ENCODE data around the gene FBL.
"Not testable (repeated sequence)": the region's sequence is repeated elsewhere in the genome, so short reads cannot be mapped to it uniquely, and the experiment has no call there.

DNA sequence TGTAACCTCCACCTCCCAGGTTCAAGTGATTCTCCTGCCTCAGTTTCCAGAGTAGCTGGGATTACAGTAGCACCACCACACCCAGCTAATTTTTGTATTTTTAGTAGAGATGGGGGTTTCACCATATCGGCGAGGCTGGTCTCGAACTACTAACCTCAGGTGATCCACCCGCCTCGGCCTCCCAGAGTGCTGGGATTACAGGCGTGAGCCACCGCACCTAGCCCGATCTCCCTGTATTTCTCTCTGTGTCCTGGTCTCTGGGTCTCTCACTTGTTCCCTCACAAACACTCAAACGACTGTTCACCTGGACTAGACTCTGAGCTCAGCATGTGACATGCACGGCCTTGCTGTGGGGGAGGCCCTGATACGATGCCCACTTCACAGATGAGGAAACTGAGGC, 32.7 kb upstream of the FBL start:
- TF ChIP-seq, protein P1, sequence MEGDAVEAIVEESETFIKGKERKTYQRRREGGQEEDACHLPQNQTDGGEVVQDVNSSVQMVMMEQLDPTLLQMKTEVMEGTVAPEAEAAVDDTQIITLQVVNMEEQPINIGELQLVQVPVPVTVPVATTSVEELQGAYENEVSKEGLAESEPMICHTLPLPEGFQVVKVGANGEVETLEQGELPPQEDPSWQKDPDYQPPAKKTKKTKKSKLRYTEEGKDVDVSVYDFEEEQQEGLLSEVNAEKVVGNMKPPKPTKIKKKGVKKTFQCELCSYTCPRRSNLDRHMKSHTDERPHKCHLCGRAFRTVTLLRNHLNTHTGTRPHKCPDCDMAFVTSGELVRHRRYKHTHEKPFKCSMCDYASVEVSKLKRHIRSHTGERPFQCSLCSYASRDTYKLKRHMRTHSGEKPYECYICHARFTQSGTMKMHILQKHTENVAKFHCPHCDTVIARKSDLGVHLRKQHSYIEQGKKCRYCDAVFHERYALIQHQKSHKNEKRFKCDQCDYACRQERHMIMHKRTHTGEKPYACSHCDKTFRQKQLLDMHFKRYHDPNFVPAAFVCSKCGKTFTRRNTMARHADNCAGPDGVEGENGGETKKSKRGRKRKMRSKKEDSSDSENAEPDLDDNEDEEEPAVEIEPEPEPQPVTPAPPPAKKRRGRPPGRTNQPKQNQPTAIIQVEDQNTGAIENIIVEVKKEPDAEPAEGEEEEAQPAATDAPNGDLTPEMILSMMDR (IDR thresholded peaks at IDR 0.05 in 8 of 11, conservative IDR thresholded peaks at IDR 0.05 in 3 of 11), result not testable (repeated sequence)
- not testable (repeated sequence) for TF ChIP-seq POLR2A, POLR2AphosphoS5 (IDR thresholded peaks at IDR 0.05)
